ENCODE results near the gene NMRAL1.

NMRAL1 gene

DNA sequence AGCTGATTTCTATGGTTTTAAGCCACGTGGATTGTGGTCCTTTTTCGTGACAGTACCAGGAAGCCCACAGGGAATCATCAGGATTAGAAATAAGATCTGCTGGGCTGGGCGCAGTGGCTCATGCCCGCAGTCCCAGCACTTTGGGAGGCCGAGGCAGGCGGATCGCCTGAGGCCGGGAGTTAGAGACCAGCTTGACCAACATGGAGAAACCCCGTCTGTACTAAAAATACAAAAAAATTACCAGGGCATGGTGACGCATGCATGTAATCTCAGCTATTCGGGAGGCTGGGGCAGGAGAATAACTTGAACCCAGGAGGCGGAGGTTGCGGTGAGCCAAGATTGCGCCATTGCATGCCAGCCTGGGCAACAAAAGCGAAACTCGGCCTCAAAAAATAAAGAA lies 6.5 kb downstream of the NMRAL1 start:
- no peak for DNase-seq (ENCODE audit: low read depth in 2 of 2, low spot score in 1 of 2)

GRCh38 chr16:4465977-4466779 lies 8.2 kb downstream of the NMRAL1 start:
- peak; percentile 24 to 65 for DNase-seq (ENCODE audit: low read depth in 2 of 2, low spot score in 1 of 2)

DNA sequence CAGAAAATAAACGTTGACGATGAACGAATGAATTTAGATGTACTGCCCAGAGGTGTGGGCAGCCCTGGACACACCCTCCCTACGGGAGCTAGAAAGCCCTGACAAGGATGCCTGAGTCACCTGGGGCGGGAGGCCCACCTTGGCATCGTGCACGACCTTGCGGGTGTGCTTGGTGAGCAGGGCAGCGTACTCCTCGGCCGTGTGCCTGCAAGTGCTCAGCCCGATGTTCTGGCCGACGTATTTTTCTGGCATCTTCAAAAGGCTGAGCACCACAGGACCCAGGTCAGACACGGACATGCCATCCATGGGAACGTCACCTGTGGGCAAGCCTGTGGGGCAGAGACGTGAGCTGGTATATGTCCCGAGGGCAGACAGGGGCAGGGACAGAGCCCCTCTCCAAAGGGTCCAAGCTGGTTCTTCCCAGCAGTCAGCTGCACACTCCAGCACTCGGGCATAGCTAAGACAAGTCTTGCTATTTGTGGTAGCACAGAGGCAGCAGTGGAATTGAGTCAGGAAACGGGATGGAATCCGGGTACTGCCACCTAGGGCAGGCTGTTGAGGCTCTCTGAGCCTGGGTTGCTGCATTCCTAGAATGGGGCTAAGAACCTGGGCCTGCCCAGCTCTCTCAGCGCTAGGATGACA lies 10.8 kb downstream of the NMRAL1 start:
- DNase-seq (ENCODE audit: low read depth in 2 of 2, low spot score in 1 of 2): no peak

DNA sequence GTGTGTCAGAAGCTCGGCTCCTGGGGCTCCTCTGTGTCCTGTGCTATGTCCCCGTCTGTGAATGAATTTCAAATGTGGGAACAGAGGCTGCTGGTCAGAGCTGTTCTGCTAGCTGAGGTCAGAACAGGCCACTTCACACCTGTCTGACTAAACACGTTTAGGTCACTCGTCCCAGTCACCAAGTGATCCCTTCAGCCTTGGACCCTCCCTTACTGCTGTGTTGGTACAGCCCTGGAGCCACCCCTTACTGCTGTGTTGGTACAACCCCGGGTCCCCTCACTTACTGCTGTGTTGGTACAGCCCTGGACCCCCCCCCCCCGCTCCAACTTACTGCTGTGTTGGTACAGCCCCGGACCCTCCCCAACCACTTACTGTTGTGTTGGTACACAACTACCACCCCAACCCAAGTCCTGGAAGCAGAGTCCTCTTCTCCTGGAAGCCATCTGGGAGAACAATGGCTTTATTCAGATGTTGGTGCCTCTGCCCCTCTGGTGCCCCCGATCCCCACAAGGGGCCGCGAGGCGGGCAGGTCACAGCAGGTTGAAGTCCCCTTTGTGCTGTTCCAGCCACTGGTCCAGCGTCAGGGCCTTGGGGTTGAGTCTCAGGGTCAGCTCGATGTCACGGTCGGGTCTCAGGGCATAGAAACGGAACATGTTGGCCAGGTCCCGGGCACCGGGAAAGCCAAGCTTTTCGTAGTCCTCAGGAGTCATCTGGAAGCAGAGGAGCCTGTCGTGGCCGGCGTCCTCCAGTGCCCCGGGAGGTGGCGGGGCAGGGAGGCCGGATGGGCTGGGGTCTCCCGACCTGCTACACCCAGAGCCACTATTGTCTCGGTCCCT lies 13.0 kb downstream of the NMRAL1 start:
- no peak for DNase-seq (ENCODE audit: low read depth in 2 of 2, low spot score in 1 of 2)

DNA sequence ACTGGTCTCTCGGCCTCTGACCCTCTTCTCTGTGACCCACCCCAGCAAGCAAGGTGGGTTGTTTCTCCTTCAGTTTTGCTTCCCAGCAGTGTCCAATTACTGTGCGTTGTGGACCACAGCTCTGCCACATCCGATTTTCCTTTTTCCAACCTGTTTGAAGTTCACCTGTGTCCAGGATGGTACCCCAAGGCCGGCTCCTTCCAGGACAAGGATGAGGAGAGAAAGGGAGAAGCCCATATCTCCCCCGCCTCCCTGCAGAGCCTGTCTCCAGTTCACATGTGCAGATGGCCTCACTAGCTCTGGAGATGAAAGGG lies 13.5 kb downstream of the NMRAL1 start:
- no peak for DNase-seq (ENCODE audit: low read depth in 2 of 2, low spot score in 1 of 2)

DNA sequence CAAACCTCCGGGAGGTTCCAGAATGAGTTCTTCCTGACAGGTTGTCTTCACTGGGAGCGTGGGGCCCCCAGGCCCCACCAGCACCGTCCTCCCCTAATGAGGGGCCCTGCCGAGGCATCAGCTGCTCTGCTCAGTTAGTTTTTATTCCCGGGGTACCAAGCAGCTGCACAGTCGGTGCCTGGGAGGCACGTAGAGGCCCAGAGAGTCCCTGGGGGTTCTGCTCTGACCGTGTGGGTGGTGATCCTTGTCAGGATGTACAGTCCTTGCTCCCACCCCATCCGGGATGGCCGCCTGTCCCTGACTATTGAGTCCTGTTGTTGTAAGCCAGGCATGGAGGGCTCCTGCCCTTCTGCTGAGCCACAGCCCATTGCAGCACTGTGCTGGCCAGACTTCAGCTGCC lies 18.5 kb downstream of the NMRAL1 start:
- no peak for DNase-seq (ENCODE audit: low read depth in 2 of 2, low spot score in 1 of 2)

DNA sequence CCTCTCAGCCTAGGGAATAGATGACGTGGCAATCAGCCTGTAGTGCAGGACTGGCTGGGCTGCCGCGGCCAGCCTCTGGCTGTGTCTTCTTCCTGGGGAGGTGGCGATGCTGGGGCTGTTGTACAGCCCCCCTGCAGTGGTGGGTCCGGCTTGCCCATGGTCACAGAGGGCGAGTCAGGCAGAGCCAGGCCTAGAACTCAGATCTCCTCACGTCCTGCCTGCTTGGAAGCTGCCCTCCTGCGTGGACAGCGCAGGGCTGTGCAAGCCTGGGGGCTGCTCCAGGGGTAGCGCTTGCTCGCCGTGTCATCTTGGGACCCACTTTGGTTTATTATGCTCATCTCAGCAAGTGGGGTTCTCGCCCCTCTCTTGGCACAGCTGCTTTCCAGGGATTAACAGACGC lies 19.3 kb downstream of the NMRAL1 start:
- DNase-seq (ENCODE audit: low read depth in 2 of 2, low spot score in 1 of 2): no peak

- no peak for DNase-seq (ENCODE audit: low read depth in 2 of 2, low spot score in 1 of 2)
These were observed 19.8 kb downstream of the NMRAL1 start for GRCh38 chr16:4454623-4455022.

- DNase-seq (ENCODE audit: low read depth in 2 of 2, low spot score in 1 of 2): no peak
These were observed 21.8 kb downstream of the NMRAL1 start for GRCh38 chr16:4452674-4453073.

- no peak for DNase-seq (ENCODE audit: low read depth in 2 of 2, low spot score in 1 of 2)
These were observed 23.4 kb downstream of the NMRAL1 start for GRCh38 chr16:4450931-4451519.

GRCh38 chr16:4450430-4450829 lies 24.0 kb downstream of the NMRAL1 start:
- DNase-seq (ENCODE audit: low read depth in 2 of 2, low spot score in 1 of 2): no peak

GRCh38 chr16:4443986-4444385 lies 30.4 kb downstream of the NMRAL1 start:
- DNase-seq (ENCODE audit: low read depth in 2 of 2, low spot score in 1 of 2): no peak

DNA sequence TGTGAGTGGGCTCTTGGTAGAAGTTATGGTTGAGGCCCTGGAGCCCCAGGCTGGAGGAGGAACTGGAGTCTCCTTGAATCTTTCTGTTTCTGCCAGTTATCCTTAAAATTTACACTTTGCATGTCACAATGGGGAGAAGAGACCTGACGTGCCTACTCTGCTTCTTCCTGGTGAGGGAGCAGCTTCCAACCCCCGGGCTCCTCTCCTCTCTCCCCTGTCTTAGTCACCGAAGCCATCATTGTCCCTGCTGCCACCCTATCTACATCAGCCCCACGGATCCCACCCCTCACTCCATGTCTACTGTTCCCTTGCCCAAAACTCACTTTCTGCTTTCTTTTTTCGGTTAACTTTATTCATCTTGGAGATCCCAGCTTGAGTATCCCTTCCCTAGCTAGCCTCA lies 31.2 kb downstream of the NMRAL1 start:
- DNase-seq (ENCODE audit: low read depth in 2 of 2, low spot score in 1 of 2): no peak

DNA sequence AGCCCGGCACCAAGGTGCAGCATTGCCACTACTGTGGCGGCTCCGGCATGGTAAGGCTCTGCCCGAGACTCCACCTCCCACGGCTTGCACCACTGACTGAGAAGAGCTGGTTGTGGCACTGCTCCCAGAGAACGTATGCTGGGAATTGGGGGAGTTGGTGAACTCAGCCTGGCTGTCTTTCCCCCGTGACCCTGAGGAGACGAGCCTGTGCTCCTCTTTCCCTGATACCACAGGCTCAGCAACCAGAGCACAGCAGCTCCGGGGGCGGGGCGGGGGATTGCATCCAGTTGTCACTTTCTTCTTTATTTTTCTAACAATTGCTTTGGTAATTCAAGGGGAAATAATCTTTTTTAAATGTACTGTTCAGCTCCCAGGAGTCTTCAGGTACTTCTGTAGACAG lies 32.1 kb downstream of the NMRAL1 start:
- DNase-seq (ENCODE audit: low read depth in 2 of 2, low spot score in 1 of 2): no peak

DNA sequence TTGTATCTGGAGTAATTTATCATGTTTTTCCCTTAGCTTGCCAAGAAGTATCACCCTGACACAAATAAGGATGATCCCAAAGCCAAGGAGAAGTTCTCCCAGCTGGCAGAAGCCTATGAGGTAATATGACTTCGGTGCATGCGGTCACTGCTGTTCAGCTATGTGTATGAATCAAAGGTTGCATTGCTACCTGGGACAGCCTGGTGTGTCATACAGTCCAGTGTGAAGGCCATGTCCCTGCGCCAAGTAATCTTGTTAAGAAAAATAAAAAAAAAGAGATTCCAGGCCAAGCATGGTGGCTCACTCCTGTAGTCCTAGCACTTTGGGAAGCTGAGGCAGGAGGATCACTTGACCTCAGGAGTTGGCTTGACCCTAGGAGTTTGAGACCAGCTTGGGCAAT lies 37.1 kb downstream of the NMRAL1 start:
- DNase-seq (ENCODE audit: low read depth in 2 of 2, low spot score in 1 of 2): no peak

DNA sequence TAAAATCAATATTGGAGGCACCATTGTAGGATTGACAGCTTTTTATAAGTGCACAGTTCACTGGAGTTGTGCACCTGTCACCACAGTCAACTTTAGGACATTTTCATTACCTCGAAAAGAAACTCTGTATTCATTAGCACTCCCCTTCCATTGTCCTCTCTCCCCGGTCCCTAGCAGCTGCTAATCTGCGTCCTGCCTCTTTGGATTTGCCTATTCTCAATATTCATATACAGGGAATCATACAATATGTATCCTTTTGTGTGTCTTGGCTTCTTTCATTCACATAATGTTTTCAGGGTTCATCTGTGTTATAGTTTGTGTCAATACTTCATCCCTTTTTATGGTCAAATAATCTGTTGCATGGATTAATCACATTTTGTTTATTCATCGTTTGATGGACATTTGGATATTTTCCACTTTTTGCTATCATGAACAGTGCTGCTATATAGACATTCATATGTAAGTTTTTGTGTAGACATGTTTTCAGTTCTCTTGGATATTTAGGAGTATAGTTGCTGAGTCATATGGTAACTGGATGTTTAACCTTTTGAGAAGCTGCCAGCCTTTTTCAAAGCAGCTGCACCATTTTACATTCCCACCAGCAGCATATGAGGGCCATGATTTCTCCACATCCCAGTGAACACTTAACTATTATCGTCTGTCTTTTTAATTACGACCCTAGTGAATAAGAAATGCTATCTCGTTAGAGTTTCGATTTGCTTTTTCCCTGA lies 38.9 kb downstream of the NMRAL1 start:
- no peak for DNase-seq (ENCODE audit: low read depth in 2 of 2, low spot score in 1 of 2)

DNA sequence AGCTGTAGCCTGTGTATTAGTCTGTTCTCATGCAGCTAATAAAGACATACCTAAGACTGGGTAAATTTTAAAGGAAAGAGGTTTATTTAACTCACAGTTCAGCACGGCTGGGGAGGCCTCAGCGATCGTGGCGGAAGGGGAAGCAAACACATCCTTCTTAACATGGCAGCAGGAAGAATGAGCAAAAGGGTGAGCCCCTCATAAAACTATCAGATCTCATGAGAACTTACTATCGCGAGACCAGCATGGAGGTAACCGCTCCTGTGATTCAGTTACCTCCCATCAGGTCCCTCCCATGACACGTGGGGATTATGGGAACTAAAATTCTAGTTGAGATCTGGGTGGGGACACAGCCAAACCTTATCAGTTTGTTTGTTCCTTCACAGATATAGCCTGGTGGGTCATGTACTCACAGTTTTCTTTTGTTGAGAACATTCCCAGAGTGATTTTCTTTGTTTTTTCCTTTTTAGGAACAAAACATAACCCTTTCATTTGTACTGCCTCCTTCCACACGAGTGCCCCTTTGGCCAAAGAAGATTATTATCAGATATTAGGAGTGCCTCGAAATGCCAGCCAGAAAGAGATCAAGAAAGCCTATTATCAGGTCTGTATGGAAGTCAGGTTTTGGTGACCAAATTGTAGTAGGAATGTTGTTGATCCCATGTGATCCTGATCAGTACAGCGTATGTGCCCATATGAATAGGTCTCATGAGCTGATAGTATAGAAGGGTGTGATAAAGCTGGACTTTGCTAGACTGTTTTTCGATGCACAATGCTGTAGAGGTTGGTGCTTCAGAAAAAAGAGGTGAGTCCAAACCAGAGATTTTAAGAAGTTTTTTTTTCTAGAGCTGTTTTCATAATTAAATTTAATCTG lies 40.3 kb downstream of the NMRAL1 start:
- DNase-seq (ENCODE audit: low read depth in 2 of 2, low spot score in 1 of 2): no peak

GRCh38 chr16:4433228-4433627 lies 41.2 kb downstream of the NMRAL1 start:
- DNase-seq (ENCODE audit: low read depth in 2 of 2, low spot score in 1 of 2): no peak

- DNase-seq (ENCODE audit: low read depth in 2 of 2, low spot score in 1 of 2): no peak
These were observed 43.4 kb downstream of the NMRAL1 start for GRCh38 chr16:4431023-4431422.

- no peak for DNase-seq (ENCODE audit: low read depth in 2 of 2, low spot score in 1 of 2)
These were observed 45.9 kb downstream of the NMRAL1 start for GRCh38 chr16:4428500-4428899.
